HG02763 (cell line): ENCODE measurements around the gene PLCL2.

ENCODE experiments used
- ATAC-seq: cut with Tn5 transposase; IDR thresholded peaks from one replicate; pipeline ENCODE4 v1.9.1; 2021; ENCODE audit warnings: mild to moderate bottlenecking, moderate library complexity; ENCODE audit not compliant: unreplicated experiment

Gene PLCL2

GRCh38 chr3:16864610-16865313, 20.0 kb upstream of the PLCL2 start:
- no peak for ATAC-seq

DNA sequence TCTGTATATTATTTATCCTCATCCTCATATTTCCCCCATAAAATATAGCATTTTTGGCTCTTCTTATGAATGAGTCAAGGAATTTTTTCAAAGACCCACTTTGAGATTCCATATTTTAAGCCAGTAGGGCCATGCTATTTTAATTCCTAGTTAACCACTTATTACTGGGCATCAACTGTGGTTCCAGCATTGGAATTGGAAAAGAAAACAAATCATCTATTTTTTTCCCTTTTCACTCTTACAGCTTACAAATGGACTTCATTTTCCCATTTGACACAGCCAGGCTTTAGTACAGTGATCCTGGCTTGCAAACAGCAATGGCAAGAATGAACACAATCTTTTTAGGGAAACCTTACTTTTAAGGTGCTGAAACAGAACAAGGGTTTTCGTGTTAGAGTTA, 19.4 kb upstream of the PLCL2 start:
- ATAC-seq: no peak

DNA sequence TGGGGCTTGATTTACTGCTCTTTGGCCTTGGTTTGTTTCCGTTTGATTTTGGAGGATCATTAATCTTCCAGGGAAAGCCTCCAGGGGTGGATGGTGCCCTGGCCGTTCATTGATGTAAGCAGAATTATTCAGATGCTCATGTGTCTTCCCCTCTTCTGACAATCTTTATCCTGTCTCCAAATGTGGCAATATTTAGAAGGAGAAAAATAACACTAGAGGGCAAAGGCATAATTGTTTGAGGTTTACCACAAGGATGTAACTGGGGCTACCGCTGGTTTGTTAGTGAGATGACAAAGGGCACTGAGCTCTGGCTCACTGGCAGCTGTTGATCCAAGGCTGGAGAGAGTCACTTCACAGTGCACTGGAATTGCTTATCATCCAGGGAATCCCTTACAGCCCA, 18.2 kb upstream of the PLCL2 start:
- ATAC-seq: no peak

GRCh38 chr3:16868513-16868912, 16.2 kb upstream of the PLCL2 start:
- ATAC-seq: no peak

DNA sequence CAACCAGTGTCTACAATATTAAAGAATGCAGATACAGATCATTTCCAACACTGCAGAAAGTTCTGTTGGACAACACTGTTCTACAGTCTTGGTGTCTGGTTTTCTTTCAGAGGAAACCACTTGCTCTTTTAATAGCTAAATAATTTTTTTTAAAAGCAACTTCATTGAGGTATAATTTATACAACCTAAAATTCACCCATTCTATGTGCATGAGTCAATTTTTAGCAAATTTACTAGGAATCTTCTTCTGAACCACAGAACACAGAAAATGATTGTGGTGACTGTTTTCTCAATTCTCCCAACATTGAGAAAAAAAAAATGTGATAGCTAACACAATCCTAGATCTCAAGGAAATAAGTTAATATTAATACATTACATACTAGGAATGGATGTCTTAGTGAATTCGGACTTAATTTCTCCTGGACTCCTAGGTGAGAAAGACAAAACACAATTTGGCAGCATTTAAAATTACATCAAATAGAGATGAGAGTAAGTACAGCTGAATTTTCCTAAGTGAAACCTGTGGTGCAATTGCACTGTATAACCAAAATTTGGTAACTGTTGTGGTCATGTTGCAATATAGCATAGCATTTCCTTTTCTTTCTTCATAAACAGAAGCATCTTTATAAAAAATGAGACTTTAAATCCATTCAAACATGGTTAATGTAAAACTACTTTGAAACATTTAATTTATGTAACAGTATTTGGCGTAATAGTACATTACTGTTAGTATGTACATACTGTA, 15.3 kb upstream of the PLCL2 start:
- no peak for ATAC-seq

- ATAC-seq: no peak
Measured at GRCh38 chr3:16871915-16872842, 12.6 kb upstream of the PLCL2 start.

DNA sequence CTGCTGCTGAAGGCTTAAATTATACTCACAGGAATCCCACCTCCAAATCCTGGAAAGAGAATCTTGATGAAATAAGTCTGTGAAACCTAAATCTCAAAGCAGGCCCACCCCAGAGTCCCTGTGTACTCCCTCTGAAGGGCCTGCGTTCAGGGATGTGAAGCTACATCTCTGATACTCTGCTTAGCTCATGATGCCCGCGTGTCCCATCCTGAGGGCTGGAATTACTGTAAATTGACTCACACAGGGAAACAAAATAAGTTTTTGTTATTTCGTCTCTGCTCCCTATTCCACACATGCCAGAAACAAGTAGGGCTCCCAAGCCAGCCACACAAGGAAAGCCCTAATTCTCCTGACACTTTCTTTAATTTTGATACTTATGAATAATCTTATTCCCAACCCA, 10.9 kb upstream of the PLCL2 start:
- ATAC-seq: no peak

GRCh38 chr3:16875876-16876550, 8.7 kb upstream of the PLCL2 start:
- ATAC-seq: no peak

DNA sequence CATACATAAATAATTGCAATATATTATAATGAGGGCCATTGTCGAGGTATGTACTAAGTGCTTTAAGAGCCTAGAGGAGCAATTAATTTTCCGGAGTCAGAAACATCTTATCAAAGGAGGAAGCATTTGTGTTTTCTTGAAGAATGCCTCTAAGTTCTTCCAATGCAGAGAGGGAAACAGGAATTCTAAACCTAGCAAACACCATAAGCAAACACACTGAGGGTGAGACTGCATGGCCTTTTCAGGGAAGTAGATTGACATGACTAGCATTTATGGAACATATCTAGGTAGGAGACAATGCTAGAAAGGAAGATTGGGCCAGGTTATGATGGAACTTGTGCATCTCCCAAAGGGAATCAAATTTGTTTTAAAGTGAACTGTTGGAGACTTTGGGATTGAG, 7.2 kb upstream of the PLCL2 start:
- no peak for ATAC-seq

- ATAC-seq: no peak
Measured at GRCh38 chr3:16877911-16878310, 6.8 kb upstream of the PLCL2 start.

DNA sequence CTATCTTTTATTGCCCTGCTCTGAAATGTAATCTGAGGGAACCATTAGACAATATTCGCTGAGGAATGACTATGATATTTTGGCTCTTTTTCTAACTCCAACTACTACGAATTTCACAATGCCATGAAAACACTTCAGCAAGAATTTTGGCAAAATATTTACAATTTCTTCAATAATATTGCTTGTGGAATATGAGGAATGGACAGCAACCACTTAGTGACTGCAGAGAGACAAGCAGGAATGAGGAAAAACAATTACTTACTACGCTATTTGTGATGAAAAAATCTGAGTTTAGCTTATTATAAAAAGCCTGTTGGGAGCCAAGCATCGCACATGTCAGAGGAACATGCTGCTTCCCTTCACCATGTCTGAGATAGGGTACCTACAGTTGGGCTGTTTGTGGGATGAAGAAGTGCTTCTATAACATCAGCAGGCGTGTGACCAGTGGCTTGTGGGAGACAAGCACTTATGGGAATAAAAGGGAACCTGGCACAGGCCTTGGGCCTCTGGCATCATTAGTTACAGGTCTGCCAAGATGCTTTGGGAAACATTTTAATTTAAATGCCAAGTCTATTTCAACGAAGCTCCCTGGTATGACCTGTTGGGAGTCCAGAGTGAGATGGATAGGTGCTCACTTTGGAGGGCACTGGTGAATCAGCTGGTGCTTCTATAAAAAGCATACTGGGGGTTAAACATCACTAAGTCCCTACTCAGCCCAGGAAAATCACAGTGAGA, 2.7 kb upstream of the PLCL2 start:
- ATAC-seq: no peak

GRCh38 chr3:16883057-16883722, 1.6 kb upstream of the PLCL2 start:
- no peak for ATAC-seq

DNA sequence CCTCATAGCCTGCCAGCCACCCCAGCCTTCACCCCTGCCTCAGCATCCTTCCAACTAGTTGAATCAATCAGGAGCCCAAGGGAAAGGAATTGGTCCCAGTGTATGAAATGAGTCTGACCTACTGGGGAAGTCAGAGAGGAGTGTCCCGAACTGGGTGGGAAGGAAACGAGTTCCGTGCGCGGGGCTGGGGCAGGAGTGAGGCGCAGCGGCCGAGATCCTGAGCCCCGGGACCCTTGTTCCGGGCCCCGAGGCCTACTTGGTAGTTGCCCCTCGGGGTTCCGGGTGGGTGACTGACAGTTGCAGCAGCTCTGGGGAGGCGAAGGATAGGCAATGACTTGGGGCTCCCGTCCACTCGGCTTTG, 1.1 kb upstream of the PLCL2 start:
- ATAC-seq: no peak

GRCh38 chr3:16884084-16884747, 539 bp upstream of the PLCL2 start:
- ATAC-seq: peak; percentile 29

- peak; percentile 31 for ATAC-seq
Measured at GRCh38 chr3:16885593-16886302, 993 bp downstream of the PLCL2 start.

DNA sequence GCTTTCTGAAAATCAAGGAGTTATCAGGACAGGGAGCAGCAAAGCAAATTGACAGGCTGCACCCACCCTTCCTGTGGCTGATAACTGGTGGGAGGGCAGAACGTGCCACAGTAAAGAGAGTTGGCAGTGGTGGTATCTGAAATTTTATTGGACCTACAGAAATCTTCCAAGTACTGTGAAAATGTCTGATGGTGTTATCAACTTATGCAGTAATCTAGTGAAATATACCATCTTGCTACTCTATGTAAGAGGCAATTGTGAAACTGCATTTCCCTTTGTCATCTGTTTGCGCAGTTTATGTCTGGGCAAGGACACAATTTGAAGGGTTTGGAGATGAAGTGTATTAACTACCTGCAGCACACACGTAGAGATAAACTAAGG, 1.5 kb downstream of the PLCL2 start:
- ATAC-seq: no peak

DNA sequence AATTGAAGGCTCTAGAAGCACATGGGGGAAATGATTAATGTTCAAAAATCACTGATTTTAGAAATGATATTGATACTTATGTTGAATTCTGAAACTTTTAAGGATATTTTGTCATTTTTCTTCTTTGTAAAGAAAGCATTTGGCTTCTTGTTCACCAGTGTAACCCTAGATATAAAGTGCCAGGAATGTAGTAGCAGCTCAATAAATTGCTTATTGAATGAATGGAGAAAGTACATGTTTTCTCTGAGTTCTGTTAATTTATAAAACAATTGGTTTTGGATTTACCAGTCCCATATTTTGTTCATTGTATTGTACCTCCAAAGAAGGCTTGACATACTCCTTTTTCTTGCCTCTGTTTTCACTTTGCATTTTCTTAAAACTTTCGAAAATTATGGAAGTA, 2.4 kb downstream of the PLCL2 start:
- ATAC-seq: no peak

DNA sequence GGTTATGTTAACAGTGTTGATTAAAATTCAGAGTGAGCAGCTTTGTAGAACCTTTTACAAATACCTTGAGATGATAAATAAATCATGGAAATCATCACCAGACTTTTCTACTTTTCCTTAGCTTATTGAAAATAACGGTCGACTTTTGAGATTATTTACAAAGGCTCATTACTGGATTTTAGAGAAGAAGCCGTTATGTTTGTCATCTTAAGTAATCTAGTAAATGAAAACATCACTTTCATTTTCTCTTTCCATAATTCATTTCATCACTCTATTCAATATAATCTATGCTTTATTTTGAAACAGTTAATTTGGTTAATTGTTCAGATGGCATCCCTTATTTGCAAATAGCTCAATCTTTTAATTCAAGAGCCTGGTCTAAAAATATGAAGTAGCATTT, 3.6 kb downstream of the PLCL2 start:
- ATAC-seq: no peak
